GM12892 (cell line): ENCODE data around the gene OR52J3.

ENCODE experiments used
- POLR2A ChIP-seq: IDR thresholded peaks from 2 replicates; pipeline ENCODE4 v1.6.1; 2011; ENCODE audit warnings: low read depth, low read length, control low read depth
- POLR2AphosphoS5 ChIP-seq: IDR thresholded peaks from 2 replicates; pipeline ENCODE4 v1.6.1; 2011; ENCODE audit warnings: low read depth, low read length, control low read depth

GRCh38 chr11:5036669-5037068, 9.7 kb upstream of the OR52J3 start:
- TF ChIP-seq POLR2AphosphoS5 = no peak
- no peak for TF ChIP-seq POLR2A
